Measurements from ENCODE around the gene COPB2. TPM values are rescaled to one million over a fixed set of nuclear protein-coding genes. Genes with fewer than 3 reads are reported as not detected.

The COPB2 gene
- total and polyA plus RNA-seq, 2 donors from 2014 or later = 47.3 to 124 TPM

- no peak overlapping the region for H3K27ac ChIP-seq (ENCODE audit: low read depth in 2 of 2, low read length in 2 of 2)
- TF ChIP-seq CTCF (IDR thresholded peaks at IDR 0.05; ENCODE audit: borderline replicate concordance, extremely low read depth, insufficient read depth) = no peak
- H3K4me3 ChIP-seq (ENCODE audit: low read length in 3 of 3) = no peak overlapping the region
- no peaks in the 10 kb centered on the region for H3K4me1 ChIP-seq (ENCODE audit: control insufficient read depth in 2 of 3, insufficient read depth in 2 of 3, low read depth in 1 of 3, low read length in 3 of 3)
- no peaks in the 10 kb centered on the region for H3K27me3 ChIP-seq (ENCODE audit: control insufficient read depth, insufficient read depth, low read length)
- no peak for DNase-seq
- intact Hi-C loops (cut with DNase I) = loop anchor here (10.0 kb wide), 1 partner anchor 1443 kb away; no protein-coding TSS in a partner anchor
- no peaks in the 10 kb centered on the region for H3K9me3 ChIP-seq (ENCODE audit: control insufficient read depth in 2 of 3, insufficient read depth in 1 of 3, low read length in 3 of 3)
- no peak overlapping the region for H3K9ac ChIP-seq (ENCODE audit: low read length in 3 of 3)
- FAIRE-seq = no peak
- no peaks in the 10 kb centered on the region for H3K36me3 ChIP-seq (ENCODE audit: control insufficient read depth in 2 of 3, insufficient read depth in 3 of 3, low read length in 3 of 3)
These were observed 32.0 kb upstream of the COPB2 start for GRCh38 chr3:139421460-139421859.

GRCh38 chr3:139421040-139421439, 31.6 kb upstream of the COPB2 start:
- Histone ChIP-seq H3K27me3 (ENCODE audit: control insufficient read depth, insufficient read depth, low read length) (no peaks in the 10 kb centered on the region), H3K9me3 (ENCODE audit: control insufficient read depth in 2 of 3, insufficient read depth in 1 of 3, low read length in 3 of 3) (no peaks in the 10 kb centered on the region), H3K27ac (ENCODE audit: low read depth in 2 of 2, low read length in 2 of 2) (no peak overlapping the region), H3K9ac (ENCODE audit: low read length in 3 of 3) (no peak overlapping the region), H3K36me3 (ENCODE audit: control insufficient read depth in 2 of 3, insufficient read depth in 3 of 3, low read length in 3 of 3) (no peaks in the 10 kb centered on the region), H3K4me1 (ENCODE audit: control insufficient read depth in 2 of 3, insufficient read depth in 2 of 3, low read depth in 1 of 3, low read length in 3 of 3) (no peaks in the 10 kb centered on the region), H3K4me3 (ENCODE audit: low read length in 3 of 3) (no peak overlapping the region)
- FAIRE-seq (no peak), DNase-seq (no peak)
- intact Hi-C loops (cut with DNase I) = loop anchor here (10.0 kb wide), 1 partner anchor 1444 kb away; no protein-coding TSS in a partner anchor
- no peak for TF ChIP-seq CTCF (IDR thresholded peaks at IDR 0.05; ENCODE audit: borderline replicate concordance, extremely low read depth, insufficient read depth)

DNA sequence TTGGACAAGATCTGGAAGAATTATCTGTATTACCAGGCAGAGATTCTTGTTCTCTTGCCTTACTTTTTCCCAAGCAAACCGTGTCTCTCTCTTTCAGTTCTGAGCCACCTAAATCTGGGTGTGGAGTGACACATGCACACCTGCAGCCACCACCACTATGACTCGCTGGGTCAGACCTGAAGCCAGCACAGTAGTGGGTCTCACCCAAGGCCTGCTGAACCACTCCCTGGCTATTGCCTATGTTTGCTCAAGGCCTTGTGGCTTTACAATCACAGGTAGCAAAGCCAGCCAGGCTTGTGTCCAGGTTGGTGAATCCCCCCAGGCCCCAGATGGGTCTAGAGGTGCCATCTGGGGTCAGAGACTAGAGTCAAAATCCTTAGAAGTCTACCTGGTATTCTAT, 28.7 kb upstream of the COPB2 start:
- Histone ChIP-seq H3K36me3 (ENCODE audit: control insufficient read depth in 2 of 3, insufficient read depth in 3 of 3, low read length in 3 of 3) (no peaks in the 10 kb centered on the region), H3K27ac (ENCODE audit: low read depth in 2 of 2, low read length in 2 of 2) (no peak overlapping the region), H3K4me3 (ENCODE audit: low read length in 3 of 3) (no peak overlapping the region), H3K9me3 (ENCODE audit: control insufficient read depth in 2 of 3, insufficient read depth in 1 of 3, low read length in 3 of 3) (peaks cover 0 to 7% (median 0%) of the 10 kb centered on the region in 3 donors), H3K9ac (ENCODE audit: low read length in 3 of 3) (no peak overlapping the region), H3K27me3 (ENCODE audit: control insufficient read depth, insufficient read depth, low read length) (no peaks in the 10 kb centered on the region), H3K4me1 (ENCODE audit: control insufficient read depth in 2 of 3, insufficient read depth in 2 of 3, low read depth in 1 of 3, low read length in 3 of 3) (no peaks in the 10 kb centered on the region)
- FAIRE-seq (no peak), DNase-seq (no peak)
- intact Hi-C loops (cut with DNase I) = no loop called here
- no peak for TF ChIP-seq CTCF (IDR thresholded peaks at IDR 0.05; ENCODE audit: borderline replicate concordance, extremely low read depth, insufficient read depth)

DNA sequence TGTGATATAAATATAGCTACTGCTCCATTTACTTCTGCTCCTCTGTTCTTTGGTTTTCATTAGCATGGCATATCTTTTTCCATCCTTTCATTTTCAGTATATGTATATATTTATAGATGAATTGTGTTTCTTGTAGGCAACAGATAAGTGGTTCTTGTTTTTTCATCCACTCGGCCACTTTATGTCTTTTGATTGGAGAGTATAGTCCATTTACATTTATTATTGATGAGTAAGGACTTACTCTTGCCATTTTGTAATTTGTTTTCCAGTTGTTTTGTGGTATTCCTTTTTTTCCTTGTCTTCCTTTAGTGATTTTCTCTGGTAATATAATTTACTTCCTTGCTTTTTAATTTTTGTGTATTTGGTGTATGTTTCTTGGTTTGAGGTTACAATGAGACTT, 26.8 kb upstream of the COPB2 start:
- Histone ChIP-seq H3K9me3 (ENCODE audit: control insufficient read depth in 2 of 3, insufficient read depth in 1 of 3, low read length in 3 of 3) (peaks cover 0 to 10% (median 0%) of the 10 kb centered on the region in 3 donors), H3K36me3 (ENCODE audit: control insufficient read depth in 2 of 3, insufficient read depth in 3 of 3, low read length in 3 of 3) (no peaks in the 10 kb centered on the region), H3K27me3 (ENCODE audit: control insufficient read depth, insufficient read depth, low read length) (no peaks in the 10 kb centered on the region), H3K4me1 (ENCODE audit: control insufficient read depth in 2 of 3, insufficient read depth in 2 of 3, low read depth in 1 of 3, low read length in 3 of 3) (no peaks in the 10 kb centered on the region), H3K27ac (ENCODE audit: low read depth in 2 of 2, low read length in 2 of 2) (no peak overlapping the region), H3K4me3 (ENCODE audit: low read length in 3 of 3) (no peak overlapping the region), H3K9ac (ENCODE audit: low read length in 3 of 3) (no peak overlapping the region)
- FAIRE-seq (no peak), DNase-seq (no peak)
- no peak for TF ChIP-seq CTCF (IDR thresholded peaks at IDR 0.05; ENCODE audit: borderline replicate concordance, extremely low read depth, insufficient read depth)
- intact Hi-C loops (cut with DNase I) = no loop called here
